ENCODE results near the gene PIAS2.
"Not testable (repeated sequence)": the region's sequence is repeated elsewhere in the genome, so short reads cannot be mapped to it uniquely, and the experiment has no call there.

PIAS2 gene

DNA sequence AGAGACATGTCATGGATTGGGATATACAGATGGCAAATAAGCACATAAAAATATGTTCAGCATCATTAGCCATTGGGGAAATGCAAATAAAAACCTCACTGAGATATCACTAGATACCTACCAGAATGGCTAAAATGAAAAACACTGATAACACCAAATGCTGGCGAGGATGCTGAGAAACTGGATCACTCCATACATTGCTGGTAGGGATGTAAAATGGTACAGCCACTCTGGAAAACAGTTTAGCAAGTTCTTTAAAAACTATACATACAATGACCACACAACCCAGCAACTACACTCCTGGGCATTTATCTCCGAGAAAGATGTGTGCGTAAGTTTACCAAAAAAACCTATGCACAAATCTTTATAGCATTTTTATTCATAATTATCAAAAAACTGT, 13.9 kb downstream of the PIAS2 start:
- no peak for DNase-seq

DNA sequence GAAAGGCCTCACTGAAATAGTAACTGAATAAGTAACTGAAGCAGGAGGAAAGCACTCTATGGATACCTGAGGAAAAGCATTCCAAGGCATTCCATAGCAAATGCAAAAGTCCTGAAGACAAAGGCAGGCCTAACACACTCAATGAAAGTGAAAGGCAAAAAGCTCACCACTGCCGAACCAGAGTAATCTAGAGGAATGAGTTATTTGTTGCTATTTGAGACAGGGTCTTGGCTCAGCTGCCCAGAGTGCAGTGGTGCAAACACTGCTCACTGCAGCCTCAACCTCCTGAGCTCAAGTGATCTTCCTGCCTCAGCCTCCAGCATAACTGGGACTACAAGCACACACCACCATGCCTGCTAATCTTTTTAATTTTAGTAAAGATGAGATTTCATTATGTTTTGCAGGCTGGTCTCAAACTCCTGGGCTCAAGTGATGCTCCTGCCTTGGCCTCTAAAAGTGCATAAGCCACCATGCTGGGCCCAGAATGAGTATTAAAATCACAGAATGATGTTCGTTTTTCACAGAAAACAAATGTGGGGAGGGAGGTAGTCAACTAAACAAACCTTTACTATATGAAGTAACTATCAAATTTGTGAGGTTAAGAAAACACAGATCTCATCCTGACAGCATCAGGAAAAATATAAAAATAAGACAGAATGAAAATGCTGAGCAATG, 17.9 kb downstream of the PIAS2 start:
- DNase-seq, result no peak

DNA sequence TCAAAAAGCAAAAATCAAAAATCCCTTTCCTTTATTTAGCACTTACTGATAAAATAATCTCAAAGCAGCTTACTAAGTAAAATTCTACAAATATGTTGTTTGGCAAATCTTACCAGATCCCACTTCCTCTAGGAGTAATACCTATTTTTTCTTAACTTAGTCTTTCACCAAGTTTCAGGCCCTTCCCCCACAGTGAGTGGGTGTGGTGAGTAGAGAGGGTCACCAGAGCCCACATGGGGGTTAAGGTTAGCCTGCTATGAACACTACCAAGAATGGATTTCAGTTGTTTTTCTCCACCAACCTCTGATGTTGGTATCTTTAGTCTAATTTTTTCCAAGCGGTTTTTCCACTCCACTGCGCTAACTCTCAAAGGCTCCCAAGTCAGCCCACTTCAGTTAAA, 23.2 kb downstream of the PIAS2 start:
- DNase-seq, result no peak

DNA sequence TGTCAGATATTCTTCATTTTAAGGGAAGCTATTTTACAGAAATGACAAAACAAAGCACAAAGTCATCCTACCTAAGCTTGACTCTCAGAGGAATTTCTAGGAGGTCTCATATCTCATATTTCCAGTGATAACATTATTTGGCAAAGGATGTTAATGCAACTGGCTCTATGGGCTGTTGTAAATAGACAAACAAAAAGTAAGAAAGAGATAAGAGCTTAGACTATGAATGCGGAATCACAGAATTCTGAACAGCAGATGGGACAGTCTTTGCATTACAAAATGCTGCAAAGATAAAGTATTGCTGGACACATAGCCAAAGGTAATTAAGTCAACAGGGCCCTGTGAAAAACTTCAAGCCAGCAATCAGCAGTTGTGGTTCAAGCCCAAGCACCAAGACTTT, 23.9 kb downstream of the PIAS2 start:
- no peak for DNase-seq

DNA sequence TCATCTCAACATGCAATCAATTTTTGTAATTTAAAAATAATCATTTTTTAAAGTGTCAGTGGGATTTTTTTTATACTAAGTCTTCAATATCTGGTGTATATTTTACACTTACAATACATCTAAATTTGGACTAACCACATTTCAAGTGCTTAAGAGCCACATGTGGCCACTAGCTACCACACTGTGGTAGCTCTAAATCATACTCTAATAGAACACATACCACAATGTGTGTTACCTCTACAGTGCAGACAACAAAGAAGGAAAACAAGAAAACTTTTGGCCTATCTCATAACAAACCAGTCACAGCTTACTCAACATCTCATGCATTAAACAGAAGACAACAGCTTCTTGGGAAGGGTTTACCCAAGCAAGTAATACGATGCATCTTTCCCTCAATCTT, 24.5 kb downstream of the PIAS2 start:
- DNase-seq, result no peak

DNA sequence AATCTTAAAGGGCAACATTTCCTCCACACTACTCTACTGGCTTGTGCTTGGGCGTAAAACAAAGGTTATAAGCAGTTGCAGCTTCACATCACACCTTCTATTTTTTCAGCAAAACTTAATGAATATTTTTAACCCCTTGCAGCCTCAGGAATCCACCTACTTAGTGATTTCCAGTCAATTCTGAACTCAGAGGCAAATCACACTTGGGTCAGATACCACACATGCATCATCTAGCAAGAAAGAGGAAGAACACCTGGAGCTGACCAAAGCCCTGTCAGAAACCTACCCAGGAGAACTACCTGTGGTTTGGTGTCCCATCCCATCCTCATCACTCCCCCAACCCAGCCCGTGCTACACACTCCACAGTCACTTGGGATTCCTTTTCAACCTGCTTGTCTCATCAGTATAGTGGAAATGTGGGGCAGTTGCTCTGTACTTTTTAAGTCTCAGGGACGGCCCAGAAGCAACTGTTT, 25.5 kb downstream of the PIAS2 start:
- DNase-seq, result no peak

DNA sequence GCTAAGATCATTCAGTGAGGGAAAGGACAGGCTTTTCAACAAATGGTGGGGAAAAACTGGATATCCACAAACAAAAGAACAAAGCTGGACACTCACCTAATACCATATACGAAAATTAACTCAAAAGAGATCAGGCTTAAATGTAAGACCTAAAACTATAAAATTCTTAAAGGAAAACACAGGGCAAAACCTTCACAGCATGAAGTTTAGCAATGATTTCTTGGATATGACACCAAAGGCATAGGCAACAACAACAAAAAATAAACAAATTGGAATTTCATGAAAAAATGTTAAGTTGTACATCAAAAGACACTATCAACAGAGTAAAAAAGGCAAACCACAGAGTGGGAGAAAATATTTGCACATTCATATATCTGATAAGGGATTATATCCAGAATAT, 28.3 kb downstream of the PIAS2 start:
- no peak for DNase-seq

DNA sequence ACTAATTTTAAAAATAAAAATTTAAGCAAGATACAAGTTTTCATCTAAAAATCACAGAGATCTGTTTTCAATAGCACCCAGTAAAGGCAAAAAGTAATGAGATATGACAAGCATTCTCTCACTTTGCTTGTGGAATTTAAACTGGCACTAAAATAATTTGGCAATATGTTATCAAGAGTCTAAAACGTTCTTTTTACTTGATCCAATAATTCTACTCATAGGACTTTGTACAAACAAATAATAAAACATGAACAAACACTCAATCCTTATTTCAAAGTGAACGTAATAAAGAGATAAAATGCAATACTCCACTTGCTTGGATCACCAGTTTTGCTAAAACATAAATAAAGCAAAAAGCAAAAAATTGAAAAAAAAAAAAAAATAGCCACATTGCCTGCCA, 30.4 kb downstream of the PIAS2 start:
- no peak for DNase-seq

DNA sequence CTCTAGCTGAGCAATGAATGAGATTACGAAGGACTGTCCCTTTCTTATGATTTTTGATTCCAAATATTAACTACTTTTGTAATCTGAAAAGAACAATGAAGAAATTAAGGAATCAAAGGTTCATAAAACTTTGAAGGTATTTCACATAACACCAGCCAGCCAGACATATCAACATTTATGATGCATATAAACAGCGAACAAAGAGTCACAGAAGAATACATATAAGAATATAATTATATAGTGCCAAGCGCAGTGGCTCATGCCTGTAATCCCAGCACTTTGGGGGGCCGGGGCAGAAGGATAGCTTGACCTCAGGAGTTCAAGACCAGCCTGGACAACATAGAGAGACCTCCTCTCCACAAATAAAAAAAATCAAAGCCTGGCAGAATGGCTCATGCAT, 34.1 kb downstream of the PIAS2 start:
- no peak for DNase-seq

DNA sequence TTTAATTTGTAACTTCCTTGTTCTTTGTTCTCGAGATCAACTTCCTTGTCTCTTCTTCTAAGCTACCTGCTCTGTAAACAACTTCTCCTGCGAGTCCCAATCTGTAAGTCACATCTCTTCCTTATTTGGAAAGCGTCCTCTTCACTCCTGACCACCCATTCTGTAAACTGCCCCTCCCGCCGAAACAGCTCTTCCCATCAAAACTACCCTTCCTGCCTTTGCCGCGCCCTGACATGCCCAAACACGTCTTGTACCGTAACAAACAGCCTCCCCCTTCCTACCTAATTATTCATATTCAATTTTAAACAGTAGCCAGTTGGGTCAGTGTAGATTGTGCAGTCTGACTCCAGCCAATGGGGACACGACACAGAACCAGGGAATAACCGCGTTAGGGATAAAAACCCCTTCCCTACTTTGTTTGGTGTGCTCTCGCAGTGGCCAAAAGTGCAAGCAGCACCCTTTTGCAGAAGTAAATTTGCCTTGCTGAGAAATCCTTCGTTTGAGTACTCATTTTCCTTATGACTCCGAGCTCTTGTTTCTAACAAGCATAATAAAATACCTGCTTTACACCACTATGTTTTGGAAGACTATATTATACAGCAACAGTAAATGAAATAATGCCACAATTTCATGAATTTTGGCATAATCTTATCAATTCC, 39.8 kb downstream of the PIAS2 start:
- no peak for DNase-seq

DNA sequence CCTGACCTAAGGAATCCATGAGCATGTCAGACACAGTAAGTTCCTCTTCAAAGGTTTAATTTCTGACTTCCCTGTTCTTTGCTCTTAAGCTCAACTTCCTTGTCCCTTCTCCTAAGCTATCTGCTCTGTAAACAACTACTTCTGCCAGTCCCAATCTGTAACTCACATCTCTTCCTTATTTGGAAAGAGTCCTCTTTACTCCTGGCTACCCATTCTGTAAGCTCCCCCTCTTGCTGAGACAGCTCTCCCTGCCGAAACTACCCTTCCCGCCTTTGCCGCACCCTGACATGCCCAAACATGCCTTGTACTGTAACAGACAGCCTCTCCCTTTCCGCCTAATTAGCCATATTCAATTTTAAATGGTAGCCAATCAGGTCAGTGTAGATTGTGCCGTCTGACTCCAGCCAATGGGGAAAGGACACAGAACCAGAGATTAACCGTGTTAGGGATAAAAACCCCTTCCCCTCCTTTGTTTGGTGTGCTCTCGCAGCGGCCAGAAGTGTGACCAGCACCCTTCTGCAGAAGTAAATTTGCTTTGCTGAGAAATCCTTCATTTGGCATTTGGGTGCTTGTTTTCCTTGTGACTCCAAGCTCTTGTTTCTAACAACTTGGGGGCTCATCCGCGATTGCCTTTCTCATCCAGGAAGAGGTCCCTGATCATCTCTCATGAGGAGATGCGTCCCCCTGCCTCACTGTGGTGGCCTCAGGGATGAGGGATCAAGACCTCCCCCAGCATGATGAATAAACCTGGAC, 49.0 kb downstream of the PIAS2 start:
- no peak for DNase-seq

DNA sequence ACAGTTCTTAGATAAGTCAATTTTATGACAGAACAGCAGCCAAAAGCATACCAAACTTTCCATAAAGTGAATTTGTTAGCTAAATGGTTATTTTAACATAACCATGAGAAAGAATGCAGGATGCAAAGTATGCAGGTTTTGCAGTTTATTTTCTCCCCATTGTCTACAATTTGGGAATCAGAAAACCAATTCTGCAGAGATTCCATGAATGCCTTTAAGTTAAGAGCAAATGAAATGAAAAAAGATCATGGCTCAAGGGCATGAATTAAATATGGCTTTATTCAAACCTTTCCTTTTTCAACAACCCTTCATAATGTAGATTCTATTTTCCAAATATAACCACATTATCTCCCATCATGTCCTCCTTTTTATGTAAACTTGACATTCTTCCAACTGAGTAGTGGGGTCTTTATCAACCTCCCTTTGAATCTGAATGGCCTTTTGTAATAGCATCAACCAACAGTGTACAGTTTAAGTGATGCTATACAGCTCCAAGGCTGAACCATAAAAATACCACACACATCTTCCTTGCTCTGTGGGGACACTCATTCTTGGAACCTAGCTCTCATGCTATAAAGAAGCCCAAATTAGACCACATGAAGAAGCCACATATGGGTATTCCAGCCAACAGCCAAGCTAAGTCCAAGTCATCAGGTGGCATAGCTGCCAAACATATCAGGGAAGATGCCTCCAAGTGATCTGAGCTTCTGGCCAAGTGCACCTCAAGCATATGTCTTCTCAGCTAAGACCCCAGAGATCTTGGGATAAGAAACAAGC, 49.8 kb downstream of the PIAS2 start:
- no peak for DNase-seq

DNA sequence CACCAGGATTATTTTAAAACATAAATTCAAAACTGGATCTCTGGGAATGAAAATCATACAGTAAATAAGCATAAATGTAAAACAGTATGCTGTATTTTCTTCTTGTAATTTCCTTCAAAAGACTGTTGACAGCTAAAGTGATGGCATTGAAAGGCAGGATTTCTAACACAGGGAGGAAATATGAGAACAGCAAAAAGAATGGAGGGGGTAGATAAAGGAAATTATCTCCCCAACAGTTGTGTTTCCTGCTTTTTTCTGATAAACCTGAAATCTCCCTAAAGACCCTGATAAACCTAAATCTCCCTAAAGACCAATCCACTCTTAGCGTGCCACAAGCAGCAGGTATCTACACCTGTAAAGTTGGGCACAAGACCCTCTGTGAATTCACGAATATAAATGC, 50.8 kb downstream of the PIAS2 start:
- no peak for DNase-seq

DNA sequence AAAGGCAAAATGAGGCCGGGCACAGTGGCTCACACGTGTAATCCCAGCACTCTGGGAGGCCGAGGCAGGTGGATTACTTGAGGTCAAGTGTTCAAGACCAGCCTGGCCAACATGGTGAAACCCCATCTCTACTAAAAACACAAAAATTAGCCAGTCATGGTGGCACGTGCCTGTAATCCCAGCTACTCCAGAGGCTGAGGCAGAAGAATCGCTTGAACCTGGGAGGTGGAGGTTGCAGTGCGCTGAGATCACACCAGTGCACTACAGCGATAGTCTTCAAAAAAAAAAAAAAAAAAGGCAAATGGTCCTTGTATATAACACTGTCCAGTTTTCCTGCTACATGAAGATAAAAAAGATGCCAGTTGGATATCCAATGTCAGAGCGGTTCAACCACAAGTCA, 52.1 kb downstream of the PIAS2 start:
- DNase-seq, result not testable (repeated sequence)

DNA sequence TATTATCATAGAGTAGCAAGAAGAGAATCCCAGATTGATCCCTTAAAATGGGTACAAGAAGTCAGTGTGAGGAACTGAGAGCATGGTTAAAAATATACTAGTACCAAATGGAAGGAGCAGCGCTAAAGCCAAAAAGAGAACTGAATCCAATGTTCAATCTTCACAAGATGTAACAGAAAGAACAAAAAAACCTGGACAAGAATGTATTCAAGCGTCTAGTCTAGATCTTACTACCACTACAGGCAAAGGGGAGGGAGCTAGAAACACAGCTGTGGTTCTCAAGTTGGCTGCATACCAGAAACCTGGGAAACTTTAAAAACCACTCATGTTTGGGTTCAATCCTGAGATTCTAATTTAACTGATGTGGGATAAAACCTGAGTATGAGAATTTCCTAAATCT, 57.5 kb downstream of the PIAS2 start:
- no peak for DNase-seq

DNA sequence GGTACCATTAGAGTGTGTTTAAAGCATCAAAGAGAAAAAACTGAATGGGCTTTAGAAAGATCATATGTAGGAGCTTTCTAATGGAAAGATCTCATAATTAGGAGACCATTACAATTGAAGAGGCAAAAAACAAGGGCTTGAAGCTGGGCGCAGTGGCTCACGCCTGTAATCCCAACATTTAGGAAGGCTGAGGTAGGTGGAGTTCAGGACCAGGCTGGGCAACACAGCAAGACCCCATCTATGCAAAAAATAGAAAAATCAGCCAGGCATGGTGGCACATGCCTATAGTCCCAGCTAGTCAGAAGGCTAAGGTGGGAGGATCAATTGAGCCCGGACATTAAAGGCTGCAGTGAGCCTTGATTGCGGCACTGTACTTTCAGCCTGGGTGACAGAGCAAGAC, 59.0 kb downstream of the PIAS2 start:
- no peak for DNase-seq

DNA sequence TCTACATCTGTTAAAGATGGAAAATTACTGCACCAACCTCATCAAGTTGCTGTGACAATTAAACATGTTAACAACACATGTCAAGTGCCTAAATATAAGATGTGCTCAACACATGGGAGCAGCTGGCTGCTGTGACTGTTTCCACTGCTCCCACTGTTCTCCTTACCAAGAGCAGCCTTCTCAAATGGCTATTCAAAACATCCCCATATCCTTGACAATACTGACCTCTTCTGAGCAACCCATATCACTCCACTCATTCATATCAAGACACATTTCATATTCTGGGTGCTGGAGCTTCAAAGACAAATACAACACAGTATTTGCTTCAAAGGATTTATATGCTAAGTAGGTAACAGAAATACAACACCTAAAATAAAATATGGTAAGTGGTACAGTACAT, 60.3 kb downstream of the PIAS2 start:
- DNase-seq, result peak; percentile 34

DNA sequence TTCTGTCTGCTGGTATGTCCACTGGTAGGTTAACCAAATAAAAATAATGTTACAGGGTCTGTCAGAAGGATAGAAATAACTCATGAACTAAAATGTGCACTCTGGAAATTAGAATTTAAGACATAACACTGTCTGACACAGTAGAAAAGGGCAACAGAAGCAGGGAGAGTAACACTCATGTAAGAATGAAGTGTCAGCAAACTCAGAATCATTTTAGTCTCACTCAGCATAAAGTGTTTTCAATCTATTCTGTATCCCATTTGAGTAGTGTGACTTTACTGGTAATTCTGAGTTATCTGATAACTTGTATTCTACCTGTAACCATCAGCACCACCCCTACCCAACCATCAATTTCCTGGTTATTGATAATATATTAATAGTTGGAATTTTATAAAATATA, 68.3 kb downstream of the PIAS2 start:
- DNase-seq, result no peak

DNA sequence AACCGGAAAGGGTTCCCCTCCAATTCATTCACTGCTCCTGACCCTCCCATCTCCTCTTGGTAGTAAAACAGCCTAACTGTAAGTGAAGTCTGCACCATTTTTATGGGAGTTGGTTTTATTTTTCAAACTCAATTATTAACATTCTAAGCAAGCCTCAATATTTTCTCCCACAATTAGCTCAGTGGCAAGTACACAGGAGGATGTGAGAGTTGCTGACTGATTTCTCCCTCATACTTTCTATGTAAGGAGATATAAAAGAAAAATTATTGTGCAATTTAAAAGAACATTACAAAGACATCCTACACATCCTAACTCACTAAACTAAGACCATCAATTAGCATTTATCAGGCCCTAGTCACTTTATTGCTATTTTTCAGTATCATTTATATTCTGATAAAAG, 73.9 kb downstream of the PIAS2 start:
- DNase-seq, result no peak

DNA sequence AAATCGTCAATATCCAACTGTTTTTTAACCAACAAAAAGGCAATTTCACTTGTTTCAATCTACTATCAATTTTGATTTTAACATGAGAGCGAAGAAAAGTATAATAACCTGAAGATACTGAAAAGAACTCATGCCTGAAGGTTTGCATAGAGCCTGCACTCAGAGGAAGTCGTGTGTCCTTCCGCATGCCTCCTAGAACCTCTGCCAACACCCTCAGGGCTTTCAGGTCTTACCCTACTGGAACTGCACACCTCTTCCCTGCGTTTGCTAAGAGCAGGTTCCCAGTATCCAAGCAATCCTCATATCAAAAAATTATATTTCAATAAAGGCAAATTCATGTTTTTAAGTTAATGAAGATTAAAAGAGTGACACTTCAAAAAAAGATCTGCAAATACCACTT, 74.7 kb downstream of the PIAS2 start:
- DNase-seq, result no peak

DNA sequence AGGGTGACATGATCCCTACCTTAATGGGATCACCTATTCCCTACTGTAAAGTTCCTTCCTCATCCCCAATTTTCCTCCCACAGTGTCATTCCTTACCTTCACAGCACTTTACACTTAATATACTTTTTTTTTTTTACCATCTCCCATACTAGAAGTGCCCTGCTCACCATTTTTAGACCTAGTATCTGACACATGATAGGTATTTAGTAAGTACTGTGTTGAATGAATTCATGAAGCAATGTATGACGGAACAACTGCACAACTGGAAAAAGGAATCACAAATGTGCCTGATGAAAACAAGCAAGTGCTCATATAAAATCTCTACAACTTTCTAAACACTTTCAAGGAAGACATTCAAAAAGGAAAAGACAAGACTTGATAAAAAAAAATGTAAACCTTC, 83.4 kb downstream of the PIAS2 start:
- no peak for DNase-seq

DNA sequence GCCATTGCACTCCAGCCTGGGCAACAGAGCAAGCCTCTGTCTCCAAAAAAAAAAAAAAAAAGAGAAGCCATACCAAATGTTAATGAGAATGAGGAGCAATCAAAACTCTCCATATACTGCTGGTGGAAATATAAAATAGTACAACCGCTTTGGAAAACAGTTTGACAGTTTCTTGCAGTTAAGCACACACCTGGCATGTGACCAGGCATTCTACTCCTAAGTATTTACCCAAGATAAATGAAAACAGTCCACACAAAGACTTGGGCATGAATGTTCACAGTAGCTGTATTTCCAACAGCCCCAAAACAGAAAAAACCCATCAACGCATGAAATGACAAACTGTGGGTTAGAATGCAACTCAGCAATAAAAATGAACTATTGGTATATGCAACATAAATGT, 84.5 kb downstream of the PIAS2 start:
- DNase-seq, result no peak

DNA sequence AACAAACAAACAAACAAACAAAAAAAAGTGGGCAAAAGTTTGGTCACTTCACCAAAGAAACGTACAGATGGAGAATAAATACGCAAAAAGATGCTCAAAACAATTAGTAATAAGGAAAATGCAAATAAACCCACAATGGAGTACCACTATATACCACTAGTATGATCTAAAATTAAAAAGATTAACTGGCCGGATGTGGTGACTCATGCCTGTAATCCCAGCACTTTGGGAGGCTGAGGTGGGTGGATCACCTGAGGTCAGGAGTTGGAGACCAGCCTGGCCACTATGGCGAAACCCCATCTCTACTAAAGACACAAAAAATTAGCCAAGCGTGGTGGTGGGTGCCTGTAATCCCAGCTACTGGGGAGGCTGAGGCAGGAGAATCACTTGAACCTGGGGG, 84.9 kb downstream of the PIAS2 start:
- not testable (repeated sequence) for DNase-seq

DNA sequence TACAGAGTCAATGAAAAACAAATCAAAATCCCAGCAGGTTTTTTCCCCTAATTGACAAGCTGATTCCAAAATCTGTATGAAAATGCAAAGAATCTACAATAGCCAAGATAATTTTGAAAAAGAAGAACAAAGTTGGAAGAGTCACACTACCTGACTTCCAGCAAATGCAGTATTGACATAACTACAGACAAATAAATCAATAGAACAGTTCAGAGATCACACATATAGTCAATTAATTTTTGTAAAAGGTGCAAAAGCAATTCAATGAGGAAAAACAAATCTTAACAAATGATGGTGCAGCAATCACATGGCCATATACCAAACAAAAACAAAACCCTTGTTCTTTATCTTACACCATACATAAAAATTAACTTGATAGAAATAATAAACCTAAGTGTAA, 85.9 kb downstream of the PIAS2 start:
- no peak for DNase-seq
